Pancreas (tissue), 10 donors: ENCODE data around the gene TFB2M. TPM values are rescaled to one million over a fixed set of nuclear protein-coding genes. Genes with fewer than 3 reads are reported as not detected.
A peak's percentile ranks its signal among the peaks of the same experiment; 100 is the strongest.

Experiments used
- ATAC-seq, 4 donors: fragments of 200-7000 bp; cut with Tn5 transposase; one replicate each; pipeline versions ENCODE4 v1.8.0 to v1.9.1; 2020; ENCODE audit warnings: mild to moderate bottlenecking in 4 of 4, moderate library complexity in 4 of 4
- DNase-seq, 6 donors: peaks; one replicate each; pipeline ENCODE4 v3.0.0-alpha.2; 2020
- FAIRE-seq: peaks from 2 replicates; lab custom pipeline; 2012; peaks lifted over from hg19 to GRCh38; lab: Jason Lieb, UNC
- H3K27ac ChIP-seq, 4 donors: fragments of 200-600 bp; sonication (generic); 1 replicate in 3 of 4; 2 replicates in 1 of 4; pipeline versions ENCODE4 v1.5.0 to v1.8.0; 2020
- H3K27me3 ChIP-seq, 4 donors: fragments of 200-600 bp; one replicate each; pipeline ENCODE4 v1.8.0; 2021
- H3K36me3 ChIP-seq, 3 donors: fragments of 200-600 bp; sonication (generic) in 1 of 3; one replicate each; pipeline versions ENCODE4 v1.5.0 to v1.8.0; 2020 to 2021
- H3K4me1 ChIP-seq, 3 donors: fragments of 200-600 bp; one replicate each; pipeline ENCODE4 v1.8.0; 2021
- H3K4me3 ChIP-seq, 4 donors: fragments of 200-600 bp; sonication (generic) in 2 of 4; one replicate each; pipeline versions ENCODE4 v1.5.0 to v1.8.0; 2020 to 2021
- H3K9me3 ChIP-seq, 4 donors: fragments of 200-600 bp; one replicate each; pipeline ENCODE4 v1.8.0; 2021
- WGBS, 2 donors: extraction: QIAGEN DNeasy Blood & Tissue Kit; methylation state at CpG; one replicate each; pipeline ENCODE4 v1.1.7; 2013; 5-methylcytosine and 5-hydroxymethylcytosine counted together
- intact Hi-C, 3 donors: fragments of 100-400 bp; cut with DNase I; formaldehyde crosslinking; loops; one replicate each; pipeline versions ENCODE4 v1.11.1 to v1.14.2; 2022
- polyA plus RNA-seq, 2 donors: library from polyadenylated mRNA; stranded (reverse); fragments of 200-250 nt; gene quantifications; one replicate each; pipeline ENCODE4 v1.2.3, GENCODE V29; 2013
- total RNA-seq, 6 donors: library from RNA; stranded (reverse); fragmentation: NEBNext Ultra II Directional in 4 of 6; extraction: Animal tissue kit (Norgen Biotek cat#: 25700) in 4 of 6; gene quantifications; one replicate each; pipeline versions ENCODE4 v1.2.1 to v1.2.4, GENCODE V29; 2021 to 2023
- TF ChIP-seq, protein P1 (sequence below), 4 donors: fragments of 200-600 bp; sonication (generic) in 3 of 4; IDR thresholded peaks; one replicate each; pipeline versions ENCODE4 v1.5.0 to v1.8.0; 2021; ENCODE audit warnings: antibody characterized with exemption in 4 of 4
- donor health status: healthy with polysubstance abuse.
- donor health status: DM: no; HTN: no; CAD: no; lungs with moderate emphysema.
- donor health status: DM: no; HTN: no; CAD: no.
- donor health status: control.
- donor health status: control.
- donor health status: Bipolar disorder and iron deficiency.
- donor health status: DM: yes; HTN: yes; CAD: no.
- donor health status: DM: no; HTN: no; CAD: no.
- donor health status: DM: no; HTN: no; CAD: no.
- donor health status: DM: yes; HTN: yes; CAD: no.

The TFB2M gene, protein sequence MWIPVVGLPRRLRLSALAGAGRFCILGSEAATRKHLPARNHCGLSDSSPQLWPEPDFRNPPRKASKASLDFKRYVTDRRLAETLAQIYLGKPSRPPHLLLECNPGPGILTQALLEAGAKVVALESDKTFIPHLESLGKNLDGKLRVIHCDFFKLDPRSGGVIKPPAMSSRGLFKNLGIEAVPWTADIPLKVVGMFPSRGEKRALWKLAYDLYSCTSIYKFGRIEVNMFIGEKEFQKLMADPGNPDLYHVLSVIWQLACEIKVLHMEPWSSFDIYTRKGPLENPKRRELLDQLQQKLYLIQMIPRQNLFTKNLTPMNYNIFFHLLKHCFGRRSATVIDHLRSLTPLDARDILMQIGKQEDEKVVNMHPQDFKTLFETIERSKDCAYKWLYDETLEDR
- total RNA-seq: 1 to 10 TPM; 3.7 to 9.5 (median 7.1) TPM
- polyA plus RNA-seq: 1 to 10 TPM; 3.3 to 8.3 TPM

DNA sequence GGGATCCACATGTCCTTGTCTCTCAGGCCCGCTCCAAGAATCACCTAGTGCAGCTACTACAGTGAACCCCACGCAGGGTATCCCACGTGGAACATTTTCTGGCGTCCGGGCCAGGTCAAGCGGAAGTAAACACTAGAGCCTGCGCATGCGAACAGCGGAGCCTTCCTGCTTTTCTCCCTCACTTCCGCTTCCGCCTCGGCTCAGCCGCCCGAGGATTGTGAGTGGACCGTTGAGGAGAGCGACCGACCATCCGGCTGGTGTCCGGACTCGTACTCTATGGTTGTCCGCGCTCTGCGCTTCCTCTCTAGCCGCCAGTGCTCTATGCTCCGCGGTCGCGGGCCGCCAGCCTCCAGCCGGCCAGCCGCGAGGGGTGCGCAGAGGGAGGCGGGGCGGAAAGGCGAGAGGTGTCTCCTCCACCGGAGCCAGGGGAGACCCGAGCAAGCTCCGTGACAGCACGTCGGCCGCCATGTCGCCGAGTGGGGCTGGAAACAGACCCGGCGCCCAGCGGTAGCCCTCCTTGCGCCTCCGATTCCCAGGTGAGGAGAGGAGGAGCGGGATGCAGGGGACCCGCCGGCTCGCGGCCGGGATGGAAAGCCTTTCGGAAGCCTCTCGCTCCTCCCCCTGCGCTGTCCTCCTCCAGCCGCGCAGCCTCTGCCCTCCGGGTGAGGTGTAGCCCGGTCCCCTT lies at the start of gene TFB2M, which contains the start of gene CNST:
TSS of gene TFB2M (minus strand) at position 134 of the 685 bp plus-strand sequence. CDS start at position 11, 123 bp downstream.
TSS of gene CNST (plus strand) at position 329 of the 685 bp plus-strand sequence. CDS start 25,107 bp downstream, outside the sequence.
- peaks cover 0 to 22% (median 7%) of the 10 kb centered on the region in 3 donors for H3K4me1 ChIP-seq
- DNase-seq (peak; percentile 93 to 98 (median 98)), FAIRE-seq (peak; percentile 79), ATAC-seq (peak; percentile 97 to 99 (median 97))
- H3K27ac ChIP-seq: peak within 1 kb of the TSS; percentile 82 to 92 (median 89)
- TF ChIP-seq, protein P1, sequence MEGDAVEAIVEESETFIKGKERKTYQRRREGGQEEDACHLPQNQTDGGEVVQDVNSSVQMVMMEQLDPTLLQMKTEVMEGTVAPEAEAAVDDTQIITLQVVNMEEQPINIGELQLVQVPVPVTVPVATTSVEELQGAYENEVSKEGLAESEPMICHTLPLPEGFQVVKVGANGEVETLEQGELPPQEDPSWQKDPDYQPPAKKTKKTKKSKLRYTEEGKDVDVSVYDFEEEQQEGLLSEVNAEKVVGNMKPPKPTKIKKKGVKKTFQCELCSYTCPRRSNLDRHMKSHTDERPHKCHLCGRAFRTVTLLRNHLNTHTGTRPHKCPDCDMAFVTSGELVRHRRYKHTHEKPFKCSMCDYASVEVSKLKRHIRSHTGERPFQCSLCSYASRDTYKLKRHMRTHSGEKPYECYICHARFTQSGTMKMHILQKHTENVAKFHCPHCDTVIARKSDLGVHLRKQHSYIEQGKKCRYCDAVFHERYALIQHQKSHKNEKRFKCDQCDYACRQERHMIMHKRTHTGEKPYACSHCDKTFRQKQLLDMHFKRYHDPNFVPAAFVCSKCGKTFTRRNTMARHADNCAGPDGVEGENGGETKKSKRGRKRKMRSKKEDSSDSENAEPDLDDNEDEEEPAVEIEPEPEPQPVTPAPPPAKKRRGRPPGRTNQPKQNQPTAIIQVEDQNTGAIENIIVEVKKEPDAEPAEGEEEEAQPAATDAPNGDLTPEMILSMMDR (IDR thresholded peaks at IDR 0.05): no peak
- no peaks in the 10 kb centered on the region for H3K9me3 ChIP-seq
- intact Hi-C loops: no loop called here
- no peaks in the 10 kb centered on the region for H3K27me3 ChIP-seq
- peak within 1 kb of the TSS; percentile 60 to 95 (median 88) for H3K4me3 ChIP-seq
- H3K36me3 ChIP-seq: no peaks in the 10 kb centered on the region
- 0% methylated on average over 44 to 62 of the region's 62 CpGs for WGBS, 2 donors

DNA sequence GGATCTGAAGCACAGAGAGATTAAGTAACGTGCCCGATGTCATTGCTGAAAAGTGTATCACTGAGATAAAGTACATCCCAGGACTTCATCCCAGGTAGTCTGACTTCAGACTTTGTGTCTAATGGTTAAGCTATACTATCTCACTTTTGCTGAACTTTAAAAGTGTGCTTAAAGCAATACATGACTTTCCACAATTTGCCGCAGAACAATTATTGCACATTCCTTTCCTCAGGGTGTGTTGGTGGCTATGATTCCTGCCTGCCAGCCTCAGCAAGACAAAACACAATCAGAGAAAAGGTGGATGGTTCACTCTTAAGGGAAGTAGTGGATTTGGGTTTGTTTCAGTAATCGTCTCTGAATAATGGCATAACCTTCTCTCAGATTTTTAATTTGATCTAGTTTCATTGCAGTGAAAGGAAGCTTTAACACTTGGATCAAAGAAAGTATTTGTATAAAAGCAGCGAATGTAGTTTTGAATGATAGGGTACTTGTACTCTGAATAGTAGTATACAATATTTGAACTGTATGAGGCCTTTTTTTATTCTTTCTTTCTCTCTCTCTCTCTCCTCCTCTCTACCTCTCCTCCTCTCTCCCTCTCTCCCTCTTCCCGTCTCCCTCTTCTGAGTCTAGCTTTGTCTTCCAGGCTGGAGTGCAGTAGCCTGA lies 47.2 kb upstream of the TFB2M start:
- H3K36me3 ChIP-seq: no peaks in the 10 kb centered on the region
- 87 to 96% methylated on average over 5 to 6 of the region's 6 CpGs for WGBS, 2 donors
- TF ChIP-seq, protein P1 (IDR thresholded peaks at IDR 0.05): no peak
- H3K4me1 ChIP-seq: peaks cover 9 to 12% (median 12%) of the 10 kb centered on the region in 3 donors
- intact Hi-C loops: no loop called here
- no peak overlapping the region for H3K27ac ChIP-seq
- FAIRE-seq (no peak), ATAC-seq (no peak), DNase-seq (no peak)
- no peaks in the 10 kb centered on the region for H3K27me3 ChIP-seq
- no peak overlapping the region for H3K4me3 ChIP-seq
- no peaks in the 10 kb centered on the region for H3K9me3 ChIP-seq

DNA sequence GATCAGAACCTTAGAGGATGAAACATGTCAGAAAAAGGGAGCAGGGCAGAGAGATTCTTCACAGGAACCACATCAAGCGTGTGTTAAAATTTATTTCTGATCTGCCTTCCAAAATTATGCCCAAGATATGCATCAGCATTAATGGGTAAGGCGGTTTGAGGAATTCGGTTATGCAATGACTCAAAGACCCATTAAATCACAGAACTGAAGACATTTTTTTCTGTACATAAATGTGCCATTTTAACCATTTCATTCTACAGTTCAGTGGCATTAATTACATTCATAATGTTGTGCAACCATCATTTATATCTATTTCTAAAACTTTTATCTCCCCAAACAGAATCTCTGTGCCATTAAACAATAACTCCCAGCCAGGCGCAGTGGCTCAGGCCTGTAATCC lies 43.6 kb upstream of the TFB2M start:
- H3K36me3 ChIP-seq: no peaks in the 10 kb centered on the region
- peak overlapping the region in 3 of 4 donors; percentile 61 to 72 (median 71) for H3K27ac ChIP-seq
- no peak overlapping the region for H3K4me3 ChIP-seq
- FAIRE-seq (no peak), ATAC-seq (no peak), DNase-seq (no peak)
- no peaks in the 10 kb centered on the region for H3K27me3 ChIP-seq
- peaks cover 0 to 5% (median 3%) of the 10 kb centered on the region in 3 donors for H3K4me1 ChIP-seq
- 92% methylated on average over 4 of the region's 4 CpGs for WGBS, 2 donors
- intact Hi-C loops: no loop called here
- no peaks in the 10 kb centered on the region for H3K9me3 ChIP-seq
- TF ChIP-seq, protein P1 (IDR thresholded peaks at IDR 0.05): no peak

DNA sequence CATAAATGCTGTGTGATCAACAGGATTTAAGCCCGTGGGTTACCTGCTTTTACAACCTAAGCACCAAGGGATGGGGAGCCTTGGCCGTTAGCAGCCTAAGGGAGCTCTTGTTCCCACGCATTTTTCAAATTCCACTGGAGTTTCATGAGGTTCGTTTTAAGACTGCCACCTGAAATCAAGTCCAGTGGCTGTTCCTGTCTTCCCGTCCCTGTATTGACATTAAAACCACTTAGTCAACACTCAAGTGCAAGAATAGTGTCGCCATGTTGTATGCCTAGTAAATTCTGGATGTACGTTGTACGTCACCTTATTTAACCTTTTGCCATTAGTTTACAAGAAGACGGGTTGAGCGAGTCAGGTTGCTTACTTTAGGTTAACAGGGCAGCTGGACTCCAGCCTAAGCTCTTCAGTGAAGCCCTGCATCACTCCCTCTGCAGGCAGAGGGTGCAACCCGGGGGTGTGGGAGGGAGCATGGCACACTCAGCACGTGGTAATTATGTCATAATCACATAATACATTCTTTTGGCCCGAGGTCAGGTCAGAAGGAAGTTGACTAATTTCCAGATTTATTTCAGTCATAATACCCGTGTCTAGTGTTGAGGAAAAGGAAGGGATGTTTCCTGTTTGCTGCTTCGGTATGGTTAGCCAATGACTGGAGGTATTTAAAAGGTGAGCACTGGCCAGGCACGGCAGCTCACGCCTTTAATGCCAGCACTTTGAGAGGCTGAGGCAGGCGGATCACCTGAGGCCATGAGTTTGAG lies 42.7 kb upstream of the TFB2M start:
- FAIRE-seq: no peak
- H3K27ac ChIP-seq: peak overlapping the region; percentile 25 to 72 (median 66)

More for the DNA sequence above, 42.7 kb upstream of the TFB2M start:
- Histone ChIP-seq H3K9me3 (no peaks in the 10 kb centered on the region), H3K4me3 (no peak overlapping the region), H3K27me3 (no peaks in the 10 kb centered on the region), H3K4me1 (peaks cover 0 to 5% (median 3%) of the 10 kb centered on the region in 3 donors), H3K36me3 (no peaks in the 10 kb centered on the region)
- TF ChIP-seq, protein P1 (IDR thresholded peaks at IDR 0.05): no peak
- peak; percentile 93 to 98 (median 97) for ATAC-seq
- 24 to 25% methylated on average over 18 of the region's 18 CpGs for WGBS, 2 donors
- peak; percentile 59 to 81 (median 78) for DNase-seq
- intact Hi-C loops: no loop called here
